ENCODE data around the gene MED12L. TPM values are rescaled to one million over a fixed set of nuclear protein-coding genes. Genes with fewer than 3 reads are reported as not detected.

Gene MED12L
- total and polyA plus RNA-seq, 9 of the 15 experiments (the other 6 are each of a cell fraction or from before 2014, with no cell fraction given) = not detected

DNA sequence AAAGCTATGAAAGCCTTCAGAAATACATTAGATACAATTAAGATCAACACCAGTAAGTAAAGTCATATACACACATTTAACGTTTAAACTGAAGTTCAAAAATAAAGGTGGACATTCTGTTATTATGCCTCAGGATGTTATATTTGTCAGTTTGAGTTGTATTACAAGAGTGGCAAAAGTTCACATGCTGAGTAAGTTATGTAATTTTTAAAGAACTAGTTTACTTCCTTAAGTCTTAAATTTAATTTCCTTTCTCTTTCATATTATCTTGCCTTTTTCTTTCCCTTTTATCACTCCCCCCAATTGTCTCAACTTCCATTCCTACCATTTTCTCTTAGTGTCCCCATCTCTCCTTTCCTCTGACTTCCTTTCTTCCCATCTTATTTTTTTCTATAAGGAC is 236.1 kb downstream of the MED12L start:
- WGBS (ENCODE audit: insufficient coverage, low coverage, missing lambda C conversion rate) = 0% methylated on average over 1 of the region's 1 CpG
- no TSS peak for BruUV-seq (replicated peaks)
- H2AFZ ChIP-seq (ENCODE audit: low read depth, low read length) = no peak overlapping the region
- H3K9me1 ChIP-seq (ENCODE audit: control insufficient read depth, insufficient read depth, low read length) = no peaks in the 10 kb centered on the region
- H3K27ac ChIP-seq (ENCODE audit: extremely low read depth, low read depth, low read length) = no peak overlapping the region
- TF ChIP-seq GATAD2A (IDR thresholded peaks at IDR 0.05) (no peak), ZNF212 (CRISPR knock-in tag; IDR thresholded peaks at IDR 0.05) (no peak), SMARCC2 (IDR thresholded peaks at IDR 0.05; ENCODE audit: low read depth) (no peak)
- TF ChIP-seq, protein P1, sequence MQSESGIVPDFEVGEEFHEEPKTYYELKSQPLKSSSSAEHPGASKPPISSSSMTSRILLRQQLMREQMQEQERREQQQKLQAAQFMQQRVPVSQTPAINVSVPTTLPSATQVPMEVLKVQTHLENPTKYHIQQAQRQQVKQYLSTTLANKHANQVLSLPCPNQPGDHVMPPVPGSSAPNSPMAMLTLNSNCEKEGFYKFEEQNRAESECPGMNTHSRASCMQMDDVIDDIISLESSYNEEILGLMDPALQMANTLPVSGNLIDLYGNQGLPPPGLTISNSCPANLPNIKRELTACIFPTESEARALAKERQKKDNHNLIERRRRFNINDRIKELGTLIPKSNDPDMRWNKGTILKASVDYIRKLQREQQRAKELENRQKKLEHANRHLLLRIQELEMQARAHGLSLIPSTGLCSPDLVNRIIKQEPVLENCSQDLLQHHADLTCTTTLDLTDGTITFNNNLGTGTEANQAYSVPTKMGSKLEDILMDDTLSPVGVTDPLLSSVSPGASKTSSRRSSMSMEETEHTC (IDR thresholded peaks at IDR 0.05) = no peak
- no peak for DNase-seq (ENCODE audit: extremely low read depth in 1 of 4, low spot score in 3 of 4)
- intact Hi-C loops (cut with micrococcal nuclease) = no loop called here
- peaks cover 2 to 8% of the 10 kb centered on the region in 2 experiments; a peak in 2 of 5 replicates for H3K27me3 ChIP-seq (ENCODE audit: control insufficient read depth in 2 of 2, insufficient read depth in 2 of 2, low read length in 2 of 2)
- in situ Hi-C loops (cut with MboI) = no loop called here
- no peak overlapping the region for H3K4me3 ChIP-seq
- no peaks in the 10 kb centered on the region for H3K79me2 ChIP-seq (ENCODE audit: control insufficient read depth, insufficient read depth, low read length)
- H3K4me2 ChIP-seq (ENCODE audit: insufficient read depth, low read length) = no peak overlapping the region
- no peak for ATAC-seq
- no peaks in the 10 kb centered on the region for H3K36me3 ChIP-seq (ENCODE audit: control insufficient read depth, insufficient read depth, low read length)
- H3K9me3 ChIP-seq (replicated peaks; ENCODE audit: control insufficient read depth, insufficient read depth, low read depth, low read length) = no peaks in the 10 kb centered on the region
- no peak overlapping the region for H3K9ac ChIP-seq (ENCODE audit: insufficient read depth in 1 of 2, low read depth in 2 of 2, low read length in 2 of 2)
- FAIRE-seq = no peak
- POLR2A ChIA-PET = no interaction called here
- no peaks in the 10 kb centered on the region for H3K4me1 ChIP-seq (replicated peaks in 1 of 2; ENCODE audit: control insufficient read depth in 2 of 2, insufficient read depth in 2 of 2, low read length in 2 of 2)
- CTCF ChIA-PET (ENCODE audit: low intra/inter-chr PET ratio) = no interaction called here
- no peaks in the 10 kb centered on the region for H4K20me1 ChIP-seq (replicated peaks; ENCODE audit: control insufficient read depth, insufficient read depth, low read length)

DNA sequence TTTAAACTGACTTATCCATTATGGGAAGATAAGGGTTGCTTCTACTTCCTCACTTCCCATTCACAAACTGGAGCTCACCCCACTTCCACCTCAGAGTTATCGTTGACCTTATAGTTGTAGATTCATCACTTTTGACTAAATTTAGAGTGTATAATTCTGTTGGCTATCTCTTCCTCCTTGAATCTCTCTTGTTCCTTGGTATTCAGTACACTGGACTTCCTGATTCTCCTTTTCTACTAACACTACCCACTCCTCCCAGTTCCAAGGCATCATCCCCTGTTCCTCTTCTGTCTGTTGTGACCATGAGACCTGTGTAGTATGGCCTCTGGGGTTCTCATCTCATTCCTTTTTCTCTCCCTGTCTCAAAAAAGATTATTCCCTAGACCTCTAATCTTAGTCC is 237.0 kb downstream of the MED12L start:
- H3K9ac ChIP-seq (ENCODE audit: insufficient read depth in 1 of 2, low read depth in 2 of 2, low read length in 2 of 2) = no peak overlapping the region
- H3K27me3 ChIP-seq (ENCODE audit: control insufficient read depth in 2 of 2, insufficient read depth in 2 of 2, low read length in 2 of 2) = peaks cover 2 to 8% of the 10 kb centered on the region in 2 experiments; a peak in 2 of 5 replicates
- ATAC-seq = no peak
- intact Hi-C loops (cut with micrococcal nuclease) = no loop called here
- H3K4me2 ChIP-seq (ENCODE audit: insufficient read depth, low read length) = no peak overlapping the region
- H3K36me3 ChIP-seq (ENCODE audit: control insufficient read depth, insufficient read depth, low read length) = no peaks in the 10 kb centered on the region
- FAIRE-seq = no peak
- 14% methylated on average over 1 of the region's 1 CpG for WGBS (ENCODE audit: insufficient coverage, low coverage, missing lambda C conversion rate)
- POLR2A ChIA-PET = interaction anchor here (0.7 kb wide), 1 partner anchor 12 kb away, joined by 3 read pairs; no protein-coding TSS in a partner anchor
- H3K9me1 ChIP-seq (ENCODE audit: control insufficient read depth, insufficient read depth, low read length) = no peaks in the 10 kb centered on the region
- no TSS peak for BruUV-seq (replicated peaks)
- no peaks in the 10 kb centered on the region for H3K79me2 ChIP-seq (ENCODE audit: control insufficient read depth, insufficient read depth, low read length)
- in situ Hi-C loops (cut with MboI) = no loop called here
- H2AFZ ChIP-seq (ENCODE audit: low read depth, low read length) = no peak overlapping the region
- no peaks in the 10 kb centered on the region for H3K4me1 ChIP-seq (replicated peaks in 1 of 2; ENCODE audit: control insufficient read depth in 2 of 2, insufficient read depth in 2 of 2, low read length in 2 of 2)
- no peak overlapping the region for H3K4me3 ChIP-seq
- no peaks in the 10 kb centered on the region for H4K20me1 ChIP-seq (replicated peaks; ENCODE audit: control insufficient read depth, insufficient read depth, low read length)
- CTCF ChIA-PET (ENCODE audit: low intra/inter-chr PET ratio) = no interaction called here
- H3K9me3 ChIP-seq (replicated peaks; ENCODE audit: control insufficient read depth, insufficient read depth, low read depth, low read length) = no peaks in the 10 kb centered on the region
- DNase-seq (ENCODE audit: extremely low read depth in 1 of 4, low spot score in 3 of 4) = no peak
- H3K27ac ChIP-seq (ENCODE audit: extremely low read depth, low read depth, low read length) = no peak overlapping the region
- no peak for TF ChIP-seq WHSC1 (IDR thresholded peaks at IDR 0.05; ENCODE audit: low read length)
- no peak for TF ChIP-seq ZNF134 (CRISPR knock-in tag; conservative IDR thresholded peaks at IDR 0.05)
- TF ChIP-seq, protein P2, sequence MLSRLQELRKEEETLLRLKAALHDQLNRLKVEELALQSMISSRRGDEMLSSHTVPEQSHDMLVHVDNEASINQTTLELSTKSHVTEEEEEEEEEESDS (CRISPR knock-in tag; IDR thresholded peaks at IDR 0.05) = no peak
- no peak for TF ChIP-seq ZEB2 (IDR thresholded peaks at IDR 0.05)
- TF ChIP-seq KDM5B (IDR thresholded peaks at IDR 0.05; ENCODE audit: insufficient replicate concordance, low read depth, low read length) = no peak
- TF ChIP-seq, protein P3, sequence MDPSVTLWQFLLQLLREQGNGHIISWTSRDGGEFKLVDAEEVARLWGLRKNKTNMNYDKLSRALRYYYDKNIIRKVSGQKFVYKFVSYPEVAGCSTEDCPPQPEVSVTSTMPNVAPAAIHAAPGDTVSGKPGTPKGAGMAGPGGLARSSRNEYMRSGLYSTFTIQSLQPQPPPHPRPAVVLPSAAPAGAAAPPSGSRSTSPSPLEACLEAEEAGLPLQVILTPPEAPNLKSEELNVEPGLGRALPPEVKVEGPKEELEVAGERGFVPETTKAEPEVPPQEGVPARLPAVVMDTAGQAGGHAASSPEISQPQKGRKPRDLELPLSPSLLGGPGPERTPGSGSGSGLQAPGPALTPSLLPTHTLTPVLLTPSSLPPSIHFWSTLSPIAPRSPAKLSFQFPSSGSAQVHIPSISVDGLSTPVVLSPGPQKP (CRISPR knock-in tag; IDR thresholded peaks at IDR 0.05) = no peak
- TF ChIP-seq, protein P4, sequence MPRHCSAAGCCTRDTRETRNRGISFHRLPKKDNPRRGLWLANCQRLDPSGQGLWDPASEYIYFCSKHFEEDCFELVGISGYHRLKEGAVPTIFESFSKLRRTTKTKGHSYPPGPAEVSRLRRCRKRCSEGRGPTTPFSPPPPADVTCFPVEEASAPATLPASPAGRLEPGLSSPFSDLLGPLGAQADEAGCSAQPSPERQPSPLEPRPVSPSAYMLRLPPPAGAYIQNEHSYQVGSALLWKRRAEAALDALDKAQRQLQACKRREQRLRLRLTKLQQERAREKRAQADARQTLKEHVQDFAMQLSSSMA (CRISPR knock-in tag; IDR thresholded peaks at IDR 0.05) = no peak

All from K562 (cell line).